H1 (cell line): ENCODE results near the gene PLSCR3. TPM values are rescaled to one million over a fixed set of nuclear protein-coding genes. Genes with fewer than 3 reads are reported as not detected.

Experiments
- CHD1 ChIP-seq: IDR thresholded peaks from 2 replicates; pipeline ENCODE4 v1.6.1; 2012; ENCODE audit warnings: low read depth, low read length, improper control_type of control experiment
- CTCF ChIP-seq, 3 experiments: IDR thresholded peaks; 1 replicate in 2 of 3; 2 replicates in 1 of 3; pipeline versions ENCODE4 v1.5.1 to v1.6.1; 2011; ENCODE audit warnings: low read length in 3 of 3, mild to moderate bottlenecking in 3 of 3, inconsistent platforms in 2 of 3, low read depth in 1 of 3, moderate library complexity in 1 of 3; ENCODE audit not compliant: insufficient read depth in 1 of 3; ENCODE audit errors: control extremely low read depth in 1 of 3
- SUZ12 ChIP-seq: fragments of 200-600 bp; sonication (generic); IDR thresholded peaks from 2 replicates; pipeline ENCODE4 v1.6.1; 2012; ENCODE audit warnings: mild to moderate bottlenecking, inconsistent platforms, low read length, moderate library complexity, mixed read lengths
- polyA plus RNA-seq, 7 experiments: library from polyadenylated mRNA; depleted of rRNA in 3 of 7; stranded (reverse) in 5 of 7; unstranded in 2 of 7; fragments of >200 nt in 5 of 7; fragments of 200-250 nt in 2 of 7; gene quantifications; 1 replicate in 5 of 7; 2 replicates in 1 of 7; 4 replicates in 1 of 7; pipeline versions ENCODE4 v1.2.1 to v1.2.3, GENCODE V29; 2011 to 2013; ENCODE audit warnings: missing spikeins in 2 of 7, mixed read lengths in 2 of 7
- total RNA-seq: library from RNA; stranded (reverse); fragmentation: NEBNext Ultra II Directional; extraction: Animal tissue kit (Norgen Biotek cat#: 25700); gene quantifications from 2 replicates; pipeline ENCODE4 v1.2.1, GENCODE V29; 2021

The PLSCR3 gene
- total and polyA plus RNA-seq, 2 of the 8 experiments (the other 6 are each of a cell fraction or from before 2014, with no cell fraction given): 36.1 to 38.7 TPM

- TF ChIP-seq CHD1 (no peak), CTCF (IDR thresholded peaks at IDR 0.05; ENCODE audit: control extremely low read depth in 1 of 3, insufficient read depth in 1 of 3, low read depth in 1 of 3, low read length in 3 of 3) (no peak), SUZ12 (no peak)
Measured at GRCh38 chr17:7431231-7431630, 36.9 kb upstream of the PLSCR3 start (continued).
